DND-41 (cell line): ENCODE results near the gene LMF1.

Experiments
- EZH2 ChIP-seq: IDR thresholded peaks from 3 replicates; pipeline ENCODE4 v1.6.1; 2012; ENCODE audit warnings: borderline replicate concordance, low read depth, mild to moderate bottlenecking, moderate library complexity, low read length, inconsistent platforms; ENCODE audit not compliant: severe bottlenecking
- TF ChIP-seq, protein P1 (sequence below): IDR thresholded peaks from 2 replicates; pipeline ENCODE4 v1.5.1; 2012; ENCODE audit warnings: borderline replicate concordance, low read length, moderate library complexity, mild to moderate bottlenecking; ENCODE audit not compliant: poor library complexity, severe bottlenecking; ENCODE audit errors: extremely low read depth

DNA sequence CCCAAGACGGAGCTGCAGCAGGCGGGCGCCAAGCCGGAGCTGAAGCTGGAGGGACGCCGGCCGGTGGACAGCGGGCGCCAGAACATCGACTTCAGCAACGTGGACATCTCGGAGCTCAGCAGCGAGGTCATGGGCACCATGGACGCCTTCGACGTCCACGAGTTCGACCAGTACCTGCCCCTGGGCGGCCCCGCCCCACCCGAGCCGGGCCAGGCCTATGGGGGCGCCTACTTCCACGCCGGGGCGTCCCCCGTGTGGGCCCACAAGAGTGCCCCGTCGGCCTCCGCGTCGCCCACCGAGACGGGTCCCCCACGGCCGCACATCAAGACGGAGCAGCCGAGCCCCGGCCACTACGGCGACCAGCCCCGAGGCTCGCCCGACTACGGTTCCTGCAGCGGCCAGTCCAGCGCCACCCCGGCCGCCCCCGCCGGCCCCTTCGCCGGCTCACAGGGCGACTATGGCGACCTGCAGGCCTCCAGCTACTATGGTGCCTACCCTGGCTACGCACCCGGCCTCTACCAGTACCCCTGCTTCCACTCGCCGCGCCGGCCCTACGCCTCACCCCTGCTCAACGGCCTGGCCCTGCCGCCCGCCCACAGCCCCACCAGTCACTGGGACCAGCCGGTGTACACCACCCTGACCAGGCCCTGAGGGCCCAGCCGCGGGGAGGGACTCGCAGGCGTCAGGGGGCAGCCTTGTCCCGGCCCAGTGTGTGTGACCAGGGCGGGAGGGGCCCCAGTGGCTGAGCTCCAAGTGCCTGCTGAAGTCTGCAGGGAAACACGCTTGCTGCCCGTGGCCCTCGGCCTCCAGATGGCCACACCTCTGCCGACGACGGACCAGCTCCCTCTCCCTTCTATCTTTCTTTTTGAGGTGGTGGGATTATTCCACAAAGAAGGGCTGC lies 14.2 kb upstream of the LMF1 start:
- TF ChIP-seq, protein P1, sequence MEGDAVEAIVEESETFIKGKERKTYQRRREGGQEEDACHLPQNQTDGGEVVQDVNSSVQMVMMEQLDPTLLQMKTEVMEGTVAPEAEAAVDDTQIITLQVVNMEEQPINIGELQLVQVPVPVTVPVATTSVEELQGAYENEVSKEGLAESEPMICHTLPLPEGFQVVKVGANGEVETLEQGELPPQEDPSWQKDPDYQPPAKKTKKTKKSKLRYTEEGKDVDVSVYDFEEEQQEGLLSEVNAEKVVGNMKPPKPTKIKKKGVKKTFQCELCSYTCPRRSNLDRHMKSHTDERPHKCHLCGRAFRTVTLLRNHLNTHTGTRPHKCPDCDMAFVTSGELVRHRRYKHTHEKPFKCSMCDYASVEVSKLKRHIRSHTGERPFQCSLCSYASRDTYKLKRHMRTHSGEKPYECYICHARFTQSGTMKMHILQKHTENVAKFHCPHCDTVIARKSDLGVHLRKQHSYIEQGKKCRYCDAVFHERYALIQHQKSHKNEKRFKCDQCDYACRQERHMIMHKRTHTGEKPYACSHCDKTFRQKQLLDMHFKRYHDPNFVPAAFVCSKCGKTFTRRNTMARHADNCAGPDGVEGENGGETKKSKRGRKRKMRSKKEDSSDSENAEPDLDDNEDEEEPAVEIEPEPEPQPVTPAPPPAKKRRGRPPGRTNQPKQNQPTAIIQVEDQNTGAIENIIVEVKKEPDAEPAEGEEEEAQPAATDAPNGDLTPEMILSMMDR, result no peak
- no peak for TF ChIP-seq EZH2
